Calu3 (cell line): Measurements from ENCODE around the gene SLCO1B1. TPM values are rescaled to one million over a fixed set of nuclear protein-coding genes. Genes with fewer than 3 reads are reported as not detected.
"Not testable (repeated sequence)": the region's sequence is repeated elsewhere in the genome, so short reads cannot be mapped to it uniquely, and the experiment has no call there.

Experiments used
- BruUV-seq: library from RNA; stranded (reverse); fragments of 400-500 nt; replicated peaks from 2 replicates; lab custom pipeline; 2021; lab: Mats Ljungman, UMichigan
- CTCF ChIA-PET: fragments of 300-600 bp; sonication (Branson Sonifier 250); formaldehyde crosslinking; loops from one replicate; lab custom pipeline; 2022; ENCODE audit warnings: antibody characterized with exemption; lab: Charles Lee
- DNase-seq: peaks from one replicate; pipeline ENCODE4 v3.0.0; 2022
- H3K27ac Mint-ChIP-seq: one replicate; pipeline ENCODE4 v1.8.0; 2022; ENCODE audit warnings: mixed read lengths; ENCODE audit not compliant: unreplicated experiment
- H3K27me3 Mint-ChIP-seq: one replicate; pipeline ENCODE4 v1.8.0; 2022; ENCODE audit warnings: mixed read lengths; ENCODE audit not compliant: unreplicated experiment
- H3K36me3 Mint-ChIP-seq: one replicate; pipeline ENCODE4 v1.8.0; 2022; ENCODE audit warnings: mild to moderate bottlenecking, moderate library complexity, mixed read lengths; ENCODE audit not compliant: insufficient read depth, unreplicated experiment
- H3K4me1 Mint-ChIP-seq: one replicate; pipeline ENCODE4 v1.8.0; 2022; ENCODE audit warnings: mild to moderate bottlenecking, low read depth, mixed read lengths; ENCODE audit not compliant: unreplicated experiment
- H3K4me3 Mint-ChIP-seq: one replicate; pipeline ENCODE4 v1.8.0; 2022; ENCODE audit warnings: mild to moderate bottlenecking, low read depth, moderate library complexity, mixed read lengths; ENCODE audit not compliant: unreplicated experiment
- H3K9me3 Mint-ChIP-seq: one replicate; pipeline ENCODE4 v1.8.0; 2022; ENCODE audit warnings: low read depth, mixed read lengths; ENCODE audit not compliant: unreplicated experiment
- intact Hi-C: fragments of 100-400 bp; cut with micrococcal nuclease; formaldehyde crosslinking; loops from one replicate; pipeline ENCODE4 v1.10.0; 2022; ENCODE audit not compliant: unreplicated experiment
- total RNA-seq: library from RNA; stranded (reverse); gene quantifications from 2 replicates; pipeline ENCODE4 v1.2.3, GENCODE V29; 2022
- TF ChIP-seq, protein P1 (sequence below): fragments of 200-600 bp; IDR thresholded peaks from one replicate; pipeline ENCODE4 v1.8.0; 2022; ENCODE audit warnings: antibody characterized with exemption; ENCODE audit not compliant: unreplicated experiment

Gene SLCO1B1
- total RNA-seq, 1 experiment from 2014 or later: 1.7 TPM

DNA sequence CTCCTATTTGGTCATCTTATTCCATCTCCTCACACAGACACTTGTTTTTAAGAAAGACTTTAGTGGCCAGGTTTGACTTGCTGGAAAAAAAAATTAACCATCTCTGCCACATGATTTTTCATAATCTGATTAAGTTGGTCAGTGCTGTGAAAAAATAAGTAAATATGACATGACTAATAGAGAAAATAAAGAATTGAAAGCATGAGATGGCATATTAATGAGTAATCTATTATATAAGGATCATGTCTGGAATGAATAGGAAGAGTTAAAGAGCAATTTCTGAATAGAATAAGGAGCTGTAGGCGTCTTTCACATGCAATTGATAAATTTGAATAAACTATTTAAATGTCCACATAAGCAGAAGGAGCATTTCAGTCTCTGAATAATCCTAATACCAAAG is 12.2 kb upstream of the SLCO1B1 start:
- CTCF ChIA-PET: interaction anchor here (0.6 kb wide), 1 partner anchor 401 kb away, joined by 3 read pairs; no protein-coding TSS in a partner anchor
- peaks cover 20% of the 10 kb centered on the region for H3K4me1 Mint-ChIP-seq
- intact Hi-C loops: no loop called here
- no peak overlapping the region for H3K4me3 Mint-ChIP-seq
- DNase-seq: no peak
- H3K27ac Mint-ChIP-seq: no peak overlapping the region
- no TSS peak for BruUV-seq
- no peaks in the 10 kb centered on the region for H3K9me3 Mint-ChIP-seq
- H3K36me3 Mint-ChIP-seq: no peaks in the 10 kb centered on the region
- TF ChIP-seq, protein P1, sequence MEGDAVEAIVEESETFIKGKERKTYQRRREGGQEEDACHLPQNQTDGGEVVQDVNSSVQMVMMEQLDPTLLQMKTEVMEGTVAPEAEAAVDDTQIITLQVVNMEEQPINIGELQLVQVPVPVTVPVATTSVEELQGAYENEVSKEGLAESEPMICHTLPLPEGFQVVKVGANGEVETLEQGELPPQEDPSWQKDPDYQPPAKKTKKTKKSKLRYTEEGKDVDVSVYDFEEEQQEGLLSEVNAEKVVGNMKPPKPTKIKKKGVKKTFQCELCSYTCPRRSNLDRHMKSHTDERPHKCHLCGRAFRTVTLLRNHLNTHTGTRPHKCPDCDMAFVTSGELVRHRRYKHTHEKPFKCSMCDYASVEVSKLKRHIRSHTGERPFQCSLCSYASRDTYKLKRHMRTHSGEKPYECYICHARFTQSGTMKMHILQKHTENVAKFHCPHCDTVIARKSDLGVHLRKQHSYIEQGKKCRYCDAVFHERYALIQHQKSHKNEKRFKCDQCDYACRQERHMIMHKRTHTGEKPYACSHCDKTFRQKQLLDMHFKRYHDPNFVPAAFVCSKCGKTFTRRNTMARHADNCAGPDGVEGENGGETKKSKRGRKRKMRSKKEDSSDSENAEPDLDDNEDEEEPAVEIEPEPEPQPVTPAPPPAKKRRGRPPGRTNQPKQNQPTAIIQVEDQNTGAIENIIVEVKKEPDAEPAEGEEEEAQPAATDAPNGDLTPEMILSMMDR: no peak
- H3K27me3 Mint-ChIP-seq: no peaks in the 10 kb centered on the region

DNA sequence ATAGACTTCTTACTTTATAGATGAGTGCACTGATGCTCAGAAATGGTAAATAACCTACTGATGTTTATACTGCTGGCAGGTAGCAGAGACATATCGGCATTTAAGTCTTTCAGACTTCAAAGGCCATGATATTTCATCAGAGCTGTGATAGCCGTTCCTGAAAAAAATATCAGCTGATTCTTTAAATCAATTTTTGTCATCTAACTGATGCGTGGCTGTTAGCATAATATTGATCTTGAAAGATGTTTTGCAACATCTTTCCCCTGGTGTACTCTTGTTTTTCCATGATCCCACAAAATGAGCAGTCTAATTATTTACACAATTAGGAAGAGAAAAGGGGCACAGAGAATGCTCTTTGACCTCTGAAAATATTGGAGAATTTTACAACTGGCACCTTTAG is 1.6 kb upstream of the SLCO1B1 start:
- Mint-ChIP-seq H3K27me3 (no peaks in the 10 kb centered on the region), H3K4me3 (no peak overlapping the region), H3K4me1 (no peaks in the 10 kb centered on the region), H3K36me3 (no peaks in the 10 kb centered on the region), H3K9me3 (no peaks in the 10 kb centered on the region), H3K27ac (no peak overlapping the region)
- intact Hi-C loops: no loop called here
- DNase-seq: no peak
- no TSS peak for BruUV-seq
- CTCF ChIA-PET: no interaction called here
- TF ChIP-seq, protein P1: no peak

DNA sequence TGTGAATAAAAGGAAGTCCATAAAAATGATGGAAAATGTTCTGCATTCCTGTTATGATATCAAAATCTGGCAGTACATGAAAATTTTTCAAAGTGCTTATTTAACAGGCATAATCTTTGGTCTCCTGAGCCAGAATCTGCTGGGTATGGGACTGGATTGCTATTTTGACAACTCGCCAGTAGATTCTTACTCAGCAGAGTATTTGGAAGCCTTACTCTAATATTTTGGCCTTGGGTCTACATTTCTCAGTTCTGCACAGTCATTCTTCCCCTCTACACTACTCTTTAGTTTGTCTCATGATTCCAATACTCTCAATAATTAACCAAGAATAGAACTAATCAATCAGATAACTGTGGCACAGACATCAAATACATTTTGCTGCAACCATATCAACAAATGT is 1.1 kb upstream of the SLCO1B1 start:
- DNase-seq: no peak
- Mint-ChIP-seq H3K27ac (no peak overlapping the region), H3K27me3 (no peaks in the 10 kb centered on the region), H3K36me3 (no peaks in the 10 kb centered on the region), H3K4me3 (no peak overlapping the region), H3K9me3 (peaks cover 2% of the 10 kb centered on the region), H3K4me1 (no peaks in the 10 kb centered on the region)
- TF ChIP-seq, protein P1: no peak
- no TSS peak for BruUV-seq
- CTCF ChIA-PET: no interaction called here
- intact Hi-C loops: no loop called here

DNA sequence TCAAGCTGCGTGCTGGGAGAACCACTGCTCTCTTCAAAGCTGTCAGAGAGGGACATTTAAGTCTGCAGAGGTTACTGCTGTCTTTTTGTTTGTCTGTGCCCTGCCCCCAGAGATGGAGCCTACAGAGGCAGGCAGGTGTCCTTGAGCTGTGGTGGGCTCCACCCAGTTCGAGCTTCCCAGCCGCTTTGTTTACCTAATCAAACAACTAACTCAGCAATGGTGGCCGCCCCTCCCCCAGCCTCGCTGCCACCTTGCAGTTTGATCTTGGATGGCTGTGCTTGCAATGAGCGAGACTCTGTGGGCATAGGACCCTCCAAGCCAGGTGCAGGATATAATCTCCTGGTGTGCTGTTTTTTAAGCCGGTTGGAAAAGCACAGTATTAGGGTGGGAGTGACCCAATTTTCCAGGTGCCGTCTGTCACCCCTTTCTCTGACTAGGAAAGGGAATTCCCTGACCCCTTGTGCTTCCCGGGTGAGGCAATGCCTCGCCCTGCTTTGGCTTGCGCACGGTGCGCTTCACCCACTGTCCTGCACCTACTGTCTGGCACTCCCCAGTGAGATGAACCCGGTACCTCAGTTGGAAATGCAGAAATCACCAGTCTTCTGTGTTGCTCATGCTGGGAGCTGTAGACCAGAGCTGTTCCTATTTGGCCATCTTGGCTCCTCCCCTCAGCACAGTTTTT is 6.5 kb downstream of the SLCO1B1 start:
- H3K4me3 Mint-ChIP-seq, H3K27ac Mint-ChIP-seq, H3K9me3 Mint-ChIP-seq, H3K4me1 Mint-ChIP-seq, DNase-seq, intact Hi-C loops, CTCF ChIA-PET, BruUV-seq, H3K27me3 Mint-ChIP-seq, H3K36me3 Mint-ChIP-seq: not testable (repeated sequence)

DNA sequence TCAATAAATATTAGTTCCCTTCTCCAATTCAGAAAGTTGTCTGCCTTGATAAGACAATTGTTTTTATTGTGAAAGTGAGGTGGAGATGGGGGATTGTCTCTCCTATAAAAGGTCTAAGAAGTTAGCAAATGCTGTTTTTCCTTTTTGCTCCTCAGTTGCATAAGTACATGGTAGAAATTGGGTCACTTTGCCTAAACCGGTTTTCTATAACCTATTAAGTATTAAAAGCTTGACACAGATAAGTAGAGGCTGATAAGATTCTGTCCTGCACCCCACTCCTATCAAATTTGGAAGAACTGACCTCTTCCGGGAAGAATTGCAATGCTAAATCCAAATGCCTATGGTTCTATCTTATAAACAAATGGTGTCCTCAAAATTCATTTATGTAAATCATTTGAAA is 7.0 kb downstream of the SLCO1B1 start:
- TF ChIP-seq, protein P1: no peak
- H3K9me3 Mint-ChIP-seq: peaks cover 7% of the 10 kb centered on the region
- H3K27ac Mint-ChIP-seq: no peak overlapping the region
- CTCF ChIA-PET: no interaction called here
- H3K36me3 Mint-ChIP-seq: no peaks in the 10 kb centered on the region
- H3K4me3 Mint-ChIP-seq: no peak overlapping the region
- H3K27me3 Mint-ChIP-seq: no peaks in the 10 kb centered on the region
- no peaks in the 10 kb centered on the region for H3K4me1 Mint-ChIP-seq
- intact Hi-C loops: no loop called here
- BruUV-seq: no TSS peak
- DNase-seq: no peak
